HepG2 (cell line): ENCODE results near the gene ABCC1. TPM values are rescaled to one million over a fixed set of nuclear protein-coding genes. Genes with fewer than 3 reads are reported as not detected.
A peak's percentile ranks its signal among the peaks of the same experiment; 100 is the strongest.

ENCODE experiments used
- CEBPZ ChIP-seq: IDR thresholded peaks from 2 replicates; pipeline ENCODE4 v1.6.1; 2012; ENCODE audit warnings: low read length, improper control_type of control experiment
- ETV6 ChIP-seq: sonication (generic); formaldehyde crosslinking; conservative IDR thresholded peaks from 2 replicates; pipeline ENCODE4 v1.4.0; 2020; ENCODE audit warnings: missing genetic modification reagents
- FOXA3 ChIP-seq: IDR thresholded peaks from 2 replicates; pipeline ENCODE4 v1.6.1; 2016; ENCODE audit warnings: missing genetic modification reagents, missing compliant biosample characterization
- FOXP4 ChIP-seq: sonication (generic); formaldehyde crosslinking; IDR thresholded peaks from 2 replicates; pipeline ENCODE4 v1.4.0; 2020; ENCODE audit warnings: missing genetic modification reagents
- HNRNPH1 ChIP-seq: fragments of 200-400 bp; formaldehyde crosslinking; optimal IDR thresholded peaks from 2 replicates; pipeline ENCODE3; 2017; ENCODE audit warnings: mild to moderate bottlenecking, low read depth, low read length
- HNRNPLL ChIP-seq: fragments of 200-400 bp; formaldehyde crosslinking; IDR thresholded peaks from 2 replicates; pipeline ENCODE4 v1.6.1; 2017; ENCODE audit warnings: mild to moderate bottlenecking, low read depth, low read length; ENCODE audit not compliant: poor library complexity, severe bottlenecking
- MAFG ChIP-seq: sonication (generic); formaldehyde crosslinking; IDR thresholded peaks from 2 replicates; pipeline ENCODE4 v1.5.1; 2020; ENCODE audit warnings: mild to moderate bottlenecking, missing genetic modification reagents
- MXI1 ChIP-seq: IDR thresholded peaks from 3 replicates; pipeline ENCODE4 v1.6.1; 2012; ENCODE audit warnings: low read depth, low read length, inconsistent platforms, borderline replicate concordance
- NR2C2 ChIP-seq: sonication (generic); formaldehyde crosslinking; IDR thresholded peaks from 2 replicates; pipeline ENCODE4 v1.4.0; 2020; ENCODE audit warnings: missing genetic modification reagents, mild to moderate bottlenecking, moderate library complexity, borderline replicate concordance
- PITX1 ChIP-seq: sonication (generic); formaldehyde crosslinking; IDR thresholded peaks from 2 replicates; pipeline ENCODE4 v1.5.1; 2020; ENCODE audit warnings: mild to moderate bottlenecking, missing genetic modification reagents
- REXO4 ChIP-seq: sonication (generic); formaldehyde crosslinking; IDR thresholded peaks from 2 replicates; pipeline ENCODE4 v1.8.0; 2022; ENCODE audit warnings: missing genetic modification reagents, mild to moderate bottlenecking, borderline replicate concordance
- SOX6 ChIP-seq, 2 experiments: fragments of 450-650 bp in 1 of 2; sonication (generic) in 1 of 2; formaldehyde crosslinking in 1 of 2; IDR thresholded peaks; 2 replicates each; pipeline versions ENCODE4 v1.4.0 to v1.6.1; 2017 to 2020; ENCODE audit warnings: antibody characterized with exemption in 1 of 2, mild to moderate bottlenecking in 1 of 2, missing genetic modification reagents in 1 of 2
- TBX2 ChIP-seq: sonication (generic); formaldehyde crosslinking; IDR thresholded peaks from 2 replicates; pipeline ENCODE4 v1.5.0; 2020; ENCODE audit warnings: missing genetic modification reagents, mild to moderate bottlenecking, borderline replicate concordance
- ZBTB7B ChIP-seq: sonication (generic); formaldehyde crosslinking; IDR thresholded peaks from 2 replicates; pipeline ENCODE4 v1.4.0; 2020; ENCODE audit warnings: missing genetic modification reagents
- ZC3H4 ChIP-seq: sonication (generic); formaldehyde crosslinking; IDR thresholded peaks from 2 replicates; pipeline ENCODE4 v1.4.0; 2020; ENCODE audit warnings: missing genetic modification reagents, borderline replicate concordance
- ZNF317 ChIP-seq: sonication (generic); formaldehyde crosslinking; IDR thresholded peaks from 2 replicates; pipeline ENCODE4 v1.5.0; 2020; ENCODE audit warnings: mild to moderate bottlenecking, missing genetic modification reagents
- ZNF335 ChIP-seq: sonication (generic); formaldehyde crosslinking; IDR thresholded peaks from 2 replicates; pipeline ENCODE4 v1.4.0; 2020; ENCODE audit warnings: missing genetic modification reagents
- ZNF496 ChIP-seq: sonication (generic); formaldehyde crosslinking; IDR thresholded peaks from 2 replicates; pipeline ENCODE4 v1.8.1; 2023; ENCODE audit warnings: mild to moderate bottlenecking, moderate library complexity, missing genetic modification reagents; ENCODE audit not compliant: insufficient replicate concordance
- ZNF619 ChIP-seq: sonication (generic); formaldehyde crosslinking; IDR thresholded peaks from 2 replicates; pipeline ENCODE4 v1.4.0; 2020; ENCODE audit warnings: mild to moderate bottlenecking, missing genetic modification reagents
- ZNF775 ChIP-seq: sonication (generic); formaldehyde crosslinking; IDR thresholded peaks from 2 replicates; pipeline ENCODE4 v1.4.0; 2020; ENCODE audit warnings: missing genetic modification reagents, mild to moderate bottlenecking, moderate library complexity, borderline replicate concordance
- ZNF788 ChIP-seq: sonication (generic); formaldehyde crosslinking; IDR thresholded peaks from 2 replicates; pipeline ENCODE4 v1.5.0; 2020; ENCODE audit warnings: mild to moderate bottlenecking, missing genetic modification reagents, borderline replicate concordance
- polyA plus RNA-seq, 8 experiments: library from polyadenylated mRNA; depleted of rRNA in 3 of 8; stranded (reverse) in 7 of 8; unstranded in 1 of 8; fragments of >200 nt; fragmentation: Illumina TruSeq in 4 of 8; extraction: Trizol in 4 of 8; gene quantifications; 2 replicates each; pipeline versions ENCODE4 v1.2.1 to v1.2.3, GENCODE V29; 2011 to 2016; ENCODE audit warnings: low read depth in 4 of 8, missing spikeins in 1 of 8, mixed read lengths in 1 of 8; ENCODE audit not compliant: insufficient read depth in 1 of 8
- total RNA-seq, 5 experiments: library from RNA; depleted of rRNA; stranded (reverse); fragments of >200 nt; fragmentation: Illumina TruSeq; extraction: Trizol; gene quantifications; 2 replicates each; pipeline ENCODE4 v1.2.3, GENCODE V29; 2016; ENCODE audit warnings: low read depth in 1 of 5
- TF ChIP-seq, protein P1 (sequence below): sonication (generic); formaldehyde crosslinking; IDR thresholded peaks from 2 replicates; pipeline ENCODE4 v1.8.0; 2023; ENCODE audit warnings: mild to moderate bottlenecking, missing genetic modification reagents

Gene ABCC1
- total and polyA plus RNA-seq, 2 of the 13 experiments (the other 11 are each of a cell fraction or from before 2014, with no cell fraction given), result 13.0 to 30.6 TPM

DNA sequence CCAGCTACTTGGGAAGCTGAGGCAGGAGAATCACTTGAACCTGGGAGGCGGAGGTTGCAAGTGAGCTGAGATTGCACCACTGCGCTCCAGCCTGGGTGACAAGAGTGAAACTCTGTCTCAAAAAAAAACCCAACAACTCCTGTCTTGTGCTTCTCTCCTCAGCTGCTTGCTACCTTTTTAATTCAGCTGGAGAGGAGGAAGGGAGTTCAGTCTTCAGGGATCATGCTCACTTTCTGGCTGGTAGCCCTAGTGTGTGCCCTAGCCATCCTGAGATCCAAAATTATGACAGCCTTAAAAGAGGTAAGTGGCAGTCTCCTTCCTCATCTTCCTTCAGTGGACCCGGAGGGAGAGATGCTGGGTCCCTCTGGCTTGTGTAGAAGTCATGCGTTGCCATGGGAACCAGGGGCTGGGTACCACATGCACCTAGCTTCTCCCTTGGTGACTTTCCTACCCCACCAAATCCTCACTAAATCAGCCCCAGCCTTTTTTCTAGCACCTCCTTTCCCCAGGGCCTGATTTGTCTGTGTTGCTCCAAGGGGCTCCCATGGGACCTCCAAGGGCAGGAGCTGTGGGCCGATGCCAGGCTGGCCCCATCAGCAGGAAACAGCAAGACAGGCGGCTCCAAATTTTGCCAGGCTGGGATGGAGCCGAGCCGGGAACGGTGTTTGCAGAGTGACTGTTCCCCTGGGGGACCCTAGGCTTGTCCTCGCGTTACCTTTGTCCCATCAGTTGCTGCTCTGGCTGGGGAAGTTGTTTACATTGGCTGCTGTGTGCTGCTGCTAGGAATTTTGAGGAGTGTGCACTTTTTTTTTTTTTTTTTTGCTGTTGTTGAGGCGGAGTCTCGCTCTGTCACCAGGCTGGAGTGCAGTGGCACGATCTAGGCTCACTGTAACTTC is 65.2 kb downstream of the ABCC1 start (continued):
- no peak for TF ChIP-seq ZNF496
- no peak for TF ChIP-seq CEBPZ
- no peak for TF ChIP-seq PITX1 (CRISPR knock-in tag)
- TF ChIP-seq MAFG (CRISPR knock-in tag), result no peak
- TF ChIP-seq FOXP4 (CRISPR knock-in tag), result peak; percentile 87
- peak; percentile 90; the same call in 1 of the 2 replicates for TF ChIP-seq ZNF317
- peak; percentile 51; the same call in 1 of the 2 replicates for TF ChIP-seq ZNF788 (CRISPR knock-in tag)
- peak; percentile 37 for TF ChIP-seq HNRNPLL
- no peak for TF ChIP-seq ZNF775
- no peak for TF ChIP-seq HNRNPH1
- TF ChIP-seq TBX2 (CRISPR knock-in tag), result peak; percentile 72
- TF ChIP-seq SOX6 (IDR thresholded peaks at IDR 0.05), result no peak
- peak; percentile 55 for TF ChIP-seq SOX6 (CRISPR knock-in tag; IDR thresholded peaks at IDR 0.05)
- TF ChIP-seq ZNF619 (CRISPR knock-in tag), result no peak
- TF ChIP-seq MXI1, result peak; percentile 51; the same call in 1 of the 3 replicates
- TF ChIP-seq, protein P1, sequence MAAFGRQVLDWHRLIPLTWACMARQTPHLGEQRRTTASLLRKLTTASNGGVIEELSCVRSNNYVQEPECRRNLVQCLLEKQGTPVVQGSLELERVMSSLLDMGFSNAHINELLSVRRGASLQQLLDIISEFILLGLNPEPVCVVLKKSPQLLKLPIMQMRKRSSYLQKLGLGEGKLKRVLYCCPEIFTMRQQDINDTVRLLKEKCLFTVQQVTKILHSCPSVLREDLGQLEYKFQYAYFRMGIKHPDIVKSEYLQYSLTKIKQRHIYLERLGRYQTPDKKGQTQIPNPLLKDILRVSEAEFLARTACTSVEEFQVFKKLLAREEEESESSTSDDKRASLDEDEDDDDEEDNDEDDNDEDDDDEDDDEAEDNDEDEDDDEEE (CRISPR knock-in tag), result no peak
- TF ChIP-seq NR2C2 (CRISPR knock-in tag), result peak; percentile 30; the same call in 1 of the 2 replicates
- peak; percentile 95 for TF ChIP-seq FOXA3 (CRISPR knock-in tag)
- TF ChIP-seq ZNF335 (CRISPR knock-in tag), result no peak
- TF ChIP-seq ETV6 (CRISPR knock-in tag), result no peak
- TF ChIP-seq REXO4 (CRISPR knock-in tag), result no peak
- 0 out of 2 replicates have a peak, but pooled peaks have one; percentile 59 for TF ChIP-seq ZBTB7B (CRISPR knock-in tag)
- TF ChIP-seq ZC3H4 (CRISPR knock-in tag), result no peak
